Measurements from ENCODE around the gene ENTREP3. TPM values are rescaled to one million over a fixed set of nuclear protein-coding genes. Genes with fewer than 3 reads are reported as not detected.

ENTREP3 gene
- total and polyA plus RNA-seq, 7 donors: 17.6 to 61.3 (median 21.3) TPM

GRCh38 chr1:155261493-155261851 lies 6.2 kb upstream of the ENTREP3 start:
- DNase-seq (peak in 1 of 2 donors; percentile 59), ATAC-seq (no peak)
- peak overlapping the region; percentile 93 for H3K27ac ChIP-seq
- H3K9me3 ChIP-seq: no peaks in the 10 kb centered on the region
- H3K36me3 ChIP-seq (ENCODE audit: insufficient read depth in 1 of 2, low read depth in 1 of 2): peaks cover 9 to 81% of the 10 kb centered on the region in 2 donors
- TF ChIP-seq CTCF (IDR thresholded peaks at IDR 0.05): no peak
- H3K27me3 ChIP-seq (ENCODE audit: insufficient read depth in 3 of 3, low read length in 2 of 3): no peaks in the 10 kb centered on the region
- intact Hi-C loops (cut with DNase I): no loop called here
- H3K4me3 ChIP-seq: peak overlapping the region; percentile 99
- 0 to 1% (median 1%) methylated on average over 9 of the region's 9 CpGs for WGBS, 3 donors
- H3K4me1 ChIP-seq: peaks cover 18% of the 10 kb centered on the region

- no peak for TF ChIP-seq CTCF (IDR thresholded peaks at IDR 0.05)
- Histone ChIP-seq H3K27me3 (ENCODE audit: insufficient read depth in 3 of 3, low read length in 2 of 3) (no peaks in the 10 kb centered on the region), H3K9me3 (no peaks in the 10 kb centered on the region), H3K27ac (no peak overlapping the region), H3K4me1 (peaks cover 24% of the 10 kb centered on the region), H3K36me3 (ENCODE audit: insufficient read depth in 1 of 2, low read depth in 1 of 2) (peaks cover 4 to 74% of the 10 kb centered on the region in 2 donors), H3K4me3 (no peak overlapping the region)
- DNase-seq: no peak
- intact Hi-C loops (cut with DNase I): no loop called here
- WGBS, 3 donors: 90 to 97% (median 91%) methylated on average over 5 of the region's 5 CpGs
- no peak for ATAC-seq
Observed at GRCh38 chr1:155260276-155260675, 5.0 kb upstream of the ENTREP3 start.

- intact Hi-C loops (cut with DNase I): no loop called here
- Histone ChIP-seq H3K36me3 (ENCODE audit: insufficient read depth in 1 of 2, low read depth in 1 of 2) (peaks cover 0 to 49% of the 10 kb centered on the region in 2 donors), H3K27me3 (ENCODE audit: insufficient read depth in 3 of 3, low read length in 2 of 3) (no peaks in the 10 kb centered on the region), H3K27ac (peak overlapping the region; percentile 94), H3K9me3 (no peaks in the 10 kb centered on the region), H3K4me1 (peaks cover 28% of the 10 kb centered on the region), H3K4me3 (peak overlapping the region; percentile 94)
- no peak for TF ChIP-seq CTCF (IDR thresholded peaks at IDR 0.05)
- no peak for DNase-seq
- 66 to 73% (median 72%) methylated on average over 20 of the region's 20 CpGs for WGBS, 3 donors
- ATAC-seq: peak in 2 of 4 donors; percentile 6 to 7
Observed at GRCh38 chr1:155256058-155256852, 972 bp upstream of the ENTREP3 start.

GRCh38 chr1:155254714-155255242 lies 505 bp downstream of the ENTREP3 start:
- H3K9me3 ChIP-seq: no peaks in the 10 kb centered on the region
- TF ChIP-seq CTCF (IDR thresholded peaks at IDR 0.05): no peak
- peaks cover 0 to 37% of the 10 kb centered on the region in 2 donors for H3K36me3 ChIP-seq (ENCODE audit: insufficient read depth in 1 of 2, low read depth in 1 of 2)
- peak overlapping the region; percentile 94 for H3K27ac ChIP-seq
- DNase-seq (peak; percentile 46 to 71), ATAC-seq (peak; percentile 12 to 55 (median 20))
- intact Hi-C loops (cut with DNase I): loop anchor here in 1 of 2 donors (5.0 kb wide), 2 partner anchors 68 to 338 kb away; partner anchors contain the start of gene RUSC1
- 0 to 2% (median 1%) methylated on average over 31 to 35 of the region's 35 CpGs for WGBS, 3 donors
- no peaks in the 10 kb centered on the region for H3K27me3 ChIP-seq (ENCODE audit: insufficient read depth in 3 of 3, low read length in 2 of 3)
- peaks cover 18% of the 10 kb centered on the region for H3K4me1 ChIP-seq
- H3K4me3 ChIP-seq: peak overlapping the region; percentile 94

Measured in psoas muscle (tissue), 8 donors.